ENCODE data around the gene LSR. TPM values are rescaled to one million over a fixed set of nuclear protein-coding genes. Genes with fewer than 3 reads are reported as not detected.

Gene LSR
- polyA plus RNA-seq, 3 donors: 0.08 to 0.17 TPM; not detected in 1

DNA sequence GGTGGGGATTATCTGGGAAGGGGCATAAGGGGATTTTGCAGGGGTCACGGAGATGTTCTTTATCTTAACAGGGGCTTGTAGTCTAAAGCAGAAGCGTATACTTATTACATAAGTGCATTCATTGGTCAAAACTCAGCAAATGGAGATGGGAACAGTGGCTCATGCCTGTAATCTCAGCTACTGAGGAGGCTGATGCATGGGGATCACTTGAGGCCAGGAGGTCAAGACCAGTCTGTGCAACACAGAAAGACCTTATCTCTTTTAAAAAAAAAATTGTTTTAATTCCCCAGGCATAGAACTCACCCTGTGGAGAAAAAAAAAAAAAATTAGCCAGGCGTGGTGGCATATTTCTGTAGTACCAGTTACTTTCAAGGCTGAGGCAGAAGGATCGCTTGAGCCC is 39.2 kb upstream of the LSR start:
- no peak overlapping the region for H3K9ac ChIP-seq (ENCODE audit: insufficient read depth, low read length, poor library complexity, severe bottlenecking)
- peaks cover 72% of the 10 kb centered on the region for H3K4me1 Mint-ChIP-seq
- peaks cover 0 to 2% (median 0%) of the 10 kb centered on the region in 3 donors for H3K27me3 Mint-ChIP-seq (ENCODE audit: low read depth in 3 of 3)
- intact Hi-C loops (cut with micrococcal nuclease): loop anchor here (2.0 to 10.0 kb wide), 5 partner anchors 32 to 255 kb away; partner anchors contain the start of genes FFAR2 (in 1 of the 2), FXYD5 (in 1 of the 2) and USF2 (in 1 of the 2)
- peak overlapping the region in 3 of 7 donors; percentile 58 to 98 (median 62) for H3K27ac Mint-ChIP-seq
- DNase-seq: no peak
- H3K4me1 ChIP-seq (ENCODE audit: control insufficient read depth in 1 of 2, insufficient read depth in 2 of 2, low read length in 2 of 2): peaks cover 65 to 67% of the 10 kb centered on the region in 2 donors
- no peaks in the 10 kb centered on the region for H3K79me2 ChIP-seq (ENCODE audit: insufficient read depth, low read length)
- no peaks in the 10 kb centered on the region for H4K20me1 ChIP-seq (ENCODE audit: insufficient read depth, low read length)
- no peak overlapping the region for H3K4me3 ChIP-seq (replicated peaks in 1 of 3; ENCODE audit: low read depth in 2 of 3, low read length in 3 of 3)
- no peaks in the 10 kb centered on the region for H3K27me3 ChIP-seq (ENCODE audit: control insufficient read depth in 2 of 2, insufficient read depth in 2 of 2, low read length in 2 of 2)
- WGBS (ENCODE audit: insufficient coverage): no CpG with 5 or more reads among the region's 4 CpGs
- peaks cover 0 to 10% (median 4%) of the 10 kb centered on the region in 7 donors for H3K9me3 Mint-ChIP-seq
- no peaks in the 10 kb centered on the region for H3K36me3 ChIP-seq (replicated peaks in 1 of 2; ENCODE audit: control insufficient read depth in 1 of 2, insufficient read depth in 2 of 2, low read length in 2 of 2)
- no peak overlapping the region for H3K4me3 Mint-ChIP-seq
- no peaks in the 10 kb centered on the region for H3K9me3 ChIP-seq (replicated peaks in 1 of 2; ENCODE audit: control insufficient read depth in 1 of 2, insufficient read depth in 1 of 2, low read length in 2 of 2)
- TF ChIP-seq, protein P1, sequence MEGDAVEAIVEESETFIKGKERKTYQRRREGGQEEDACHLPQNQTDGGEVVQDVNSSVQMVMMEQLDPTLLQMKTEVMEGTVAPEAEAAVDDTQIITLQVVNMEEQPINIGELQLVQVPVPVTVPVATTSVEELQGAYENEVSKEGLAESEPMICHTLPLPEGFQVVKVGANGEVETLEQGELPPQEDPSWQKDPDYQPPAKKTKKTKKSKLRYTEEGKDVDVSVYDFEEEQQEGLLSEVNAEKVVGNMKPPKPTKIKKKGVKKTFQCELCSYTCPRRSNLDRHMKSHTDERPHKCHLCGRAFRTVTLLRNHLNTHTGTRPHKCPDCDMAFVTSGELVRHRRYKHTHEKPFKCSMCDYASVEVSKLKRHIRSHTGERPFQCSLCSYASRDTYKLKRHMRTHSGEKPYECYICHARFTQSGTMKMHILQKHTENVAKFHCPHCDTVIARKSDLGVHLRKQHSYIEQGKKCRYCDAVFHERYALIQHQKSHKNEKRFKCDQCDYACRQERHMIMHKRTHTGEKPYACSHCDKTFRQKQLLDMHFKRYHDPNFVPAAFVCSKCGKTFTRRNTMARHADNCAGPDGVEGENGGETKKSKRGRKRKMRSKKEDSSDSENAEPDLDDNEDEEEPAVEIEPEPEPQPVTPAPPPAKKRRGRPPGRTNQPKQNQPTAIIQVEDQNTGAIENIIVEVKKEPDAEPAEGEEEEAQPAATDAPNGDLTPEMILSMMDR (IDR thresholded peaks at IDR 0.05): no peak
- no peak overlapping the region for H2AFZ ChIP-seq (ENCODE audit: insufficient read depth, low read depth, low read length, poor library complexity, severe bottlenecking)
- H3K4me2 ChIP-seq (replicated peaks; ENCODE audit: extremely low read depth, low read length, poor library complexity, severe bottlenecking): no peak overlapping the region
- no peak overlapping the region for H3K27ac ChIP-seq (ENCODE audit: low read depth in 1 of 2, low read length in 2 of 2)
- peaks cover 2 to 4% of the 10 kb centered on the region in 2 donors for H3K36me3 Mint-ChIP-seq

DNA sequence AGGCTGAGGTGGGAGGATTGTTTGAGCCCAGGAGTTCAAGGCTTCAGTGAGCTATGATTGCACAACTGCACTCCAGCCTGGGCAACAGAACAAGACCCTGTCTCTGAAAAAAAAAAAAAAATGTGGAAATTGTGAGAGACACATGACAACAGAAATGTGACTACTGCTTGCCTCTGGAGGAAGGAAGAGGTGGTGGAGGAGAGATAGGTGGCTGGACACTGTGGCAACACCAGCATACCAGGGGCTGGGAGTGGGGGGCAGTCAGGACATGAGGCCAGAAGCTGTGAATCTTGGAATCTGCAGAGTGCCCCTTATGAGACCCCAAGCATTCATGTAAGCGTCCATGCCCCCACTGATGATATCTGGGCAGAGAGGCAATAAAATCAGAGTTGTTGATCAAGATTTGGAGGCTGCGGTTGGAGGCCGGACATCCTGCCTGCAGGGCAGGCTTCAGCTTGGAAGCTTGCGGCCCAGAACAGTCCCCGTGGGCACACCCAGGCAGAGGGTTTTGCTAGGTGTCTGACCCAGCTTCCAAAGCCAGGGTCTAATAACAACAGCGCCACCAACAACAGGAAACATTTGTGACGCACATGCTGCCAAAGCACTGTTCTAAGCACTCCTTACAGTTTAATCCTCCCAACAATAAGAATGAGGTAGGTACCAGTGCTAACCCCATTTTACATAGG is 37.1 kb upstream of the LSR start:
- Mint-ChIP-seq H3K27ac (peak overlapping the region; percentile 92 to 98 (median 97)), H3K4me1 (peaks cover 71% of the 10 kb centered on the region), H3K27me3 (ENCODE audit: low read depth in 3 of 3) (peaks cover 0 to 7% (median 0%) of the 10 kb centered on the region in 3 donors), H3K9me3 (peaks cover 0 to 18% (median 10%) of the 10 kb centered on the region in 7 donors), H3K4me3 (peak overlapping the region; percentile 49 to 75), H3K36me3 (peaks cover 4 to 10% of the 10 kb centered on the region in 2 donors)
- H3K79me2 ChIP-seq (ENCODE audit: insufficient read depth, low read length): no peaks in the 10 kb centered on the region
- intact Hi-C loops (cut with micrococcal nuclease): loop anchor here (2.0 to 10.0 kb wide), 4 partner anchors 34 to 253 kb away; partner anchors contain the start of genes FFAR2 (in 1 of the 2) and FXYD5 (in 1 of the 2)
- H3K4me1 ChIP-seq (ENCODE audit: control insufficient read depth in 1 of 2, insufficient read depth in 2 of 2, low read length in 2 of 2): peaks cover 64 to 67% of the 10 kb centered on the region in 2 donors
- H3K4me2 ChIP-seq (replicated peaks; ENCODE audit: extremely low read depth, low read length, poor library complexity, severe bottlenecking): peak overlapping the region; percentile 36
- H4K20me1 ChIP-seq (ENCODE audit: insufficient read depth, low read length): no peaks in the 10 kb centered on the region
- TF ChIP-seq, protein P1 (IDR thresholded peaks at IDR 0.05): peak; percentile 14
- no peaks in the 10 kb centered on the region for H3K36me3 ChIP-seq (replicated peaks in 1 of 2; ENCODE audit: control insufficient read depth in 1 of 2, insufficient read depth in 2 of 2, low read length in 2 of 2)
- H3K27me3 ChIP-seq (ENCODE audit: control insufficient read depth in 2 of 2, insufficient read depth in 2 of 2, low read length in 2 of 2): no peaks in the 10 kb centered on the region
- peak overlapping the region; percentile 86 for H3K27ac ChIP-seq (ENCODE audit: low read depth in 1 of 2, low read length in 2 of 2)
- peak overlapping the region; percentile 45 for H3K9ac ChIP-seq (ENCODE audit: insufficient read depth, low read length, poor library complexity, severe bottlenecking)
- H2AFZ ChIP-seq (ENCODE audit: insufficient read depth, low read depth, low read length, poor library complexity, severe bottlenecking): peak overlapping the region; percentile 1
- 0% methylated on average over 6 of the region's 7 CpGs for WGBS (ENCODE audit: insufficient coverage)
- H3K4me3 ChIP-seq (replicated peaks in 1 of 3; ENCODE audit: low read depth in 2 of 3, low read length in 3 of 3): peak overlapping the region in 1 of 3 experiments; percentile 32
- H3K9me3 ChIP-seq (replicated peaks in 1 of 2; ENCODE audit: control insufficient read depth in 1 of 2, insufficient read depth in 1 of 2, low read length in 2 of 2): peaks cover 0 to under 1% of the 10 kb centered on the region in 2 donors
- peak; percentile 66 to 83 (median 70) for DNase-seq

Measured in CD14-positive monocyte (primary cell).